AG04450 (cell line): Measurements from ENCODE around the gene NABP2. TPM values are rescaled to one million over a fixed set of nuclear protein-coding genes. Genes with fewer than 3 reads are reported as not detected.
A peak's percentile ranks its signal among the peaks of the same experiment; 100 is the strongest.

Source experiments
- CTCF ChIA-PET: fragments of 300-600, 350-600 bp; formaldehyde crosslinking; extraction: SDS; loops from one replicate; lab custom pipeline; 2022; ENCODE audit warnings: antibody characterized with exemption, inconsistent platforms; lab: Charles Lee
- POLR2A ChIA-PET: fragments of 350-600 bp; formaldehyde crosslinking; extraction: SDS; loops from one replicate; lab custom pipeline; 2021; ENCODE audit warnings: antibody characterized with exemption, inconsistent platforms; lab: Yijun Ruan, JAX
- DNase-seq: peaks from one replicate; pipeline ENCODE4 v3.0.0-alpha.2; 2011; ENCODE audit warnings: low read depth, low spot score
- H3K27ac ChIP-seq: one replicate; pipeline ENCODE4 v1.5.1; 2012; ENCODE audit warnings: low read depth, low read length, control low read depth
- H3K27me3 ChIP-seq: one replicate; pipeline ENCODE4 v1.6.0; 2012; ENCODE audit warnings: low read length; ENCODE audit not compliant: control insufficient read depth, insufficient read depth
- H3K4me3 ChIP-seq: 2 replicates; pipeline ENCODE4 v1.5.1; 2011; ENCODE audit warnings: mild to moderate bottlenecking, low read depth, low read length, control low read depth
- H3K9me3 ChIP-seq: 2 replicates; pipeline ENCODE4 v1.5.1; 2012; ENCODE audit warnings: low read length; ENCODE audit not compliant: control insufficient read depth, insufficient read depth
- polyA plus RNA-seq: library from polyadenylated mRNA; depleted of rRNA; stranded (reverse); fragments of >200 nt; gene quantifications from 2 replicates; pipeline ENCODE4 v1.2.3, GENCODE V29; 2011
- TF ChIP-seq, protein P1 (sequence below): IDR thresholded peaks from 2 replicates; pipeline ENCODE4 v1.5.1; 2011; ENCODE audit warnings: low read depth, low read length, control low read depth, inconsistent platforms

The NABP2 gene
- polyA plus RNA-seq, 1 experiment, result 52.5 TPM

GRCh38 chr12:56255671-56256070, 31.5 kb downstream of the NABP2 start:
- DNase-seq, result no peak
- no peaks in the 10 kb centered on the region for H3K27me3 ChIP-seq
- TF ChIP-seq, protein P1, sequence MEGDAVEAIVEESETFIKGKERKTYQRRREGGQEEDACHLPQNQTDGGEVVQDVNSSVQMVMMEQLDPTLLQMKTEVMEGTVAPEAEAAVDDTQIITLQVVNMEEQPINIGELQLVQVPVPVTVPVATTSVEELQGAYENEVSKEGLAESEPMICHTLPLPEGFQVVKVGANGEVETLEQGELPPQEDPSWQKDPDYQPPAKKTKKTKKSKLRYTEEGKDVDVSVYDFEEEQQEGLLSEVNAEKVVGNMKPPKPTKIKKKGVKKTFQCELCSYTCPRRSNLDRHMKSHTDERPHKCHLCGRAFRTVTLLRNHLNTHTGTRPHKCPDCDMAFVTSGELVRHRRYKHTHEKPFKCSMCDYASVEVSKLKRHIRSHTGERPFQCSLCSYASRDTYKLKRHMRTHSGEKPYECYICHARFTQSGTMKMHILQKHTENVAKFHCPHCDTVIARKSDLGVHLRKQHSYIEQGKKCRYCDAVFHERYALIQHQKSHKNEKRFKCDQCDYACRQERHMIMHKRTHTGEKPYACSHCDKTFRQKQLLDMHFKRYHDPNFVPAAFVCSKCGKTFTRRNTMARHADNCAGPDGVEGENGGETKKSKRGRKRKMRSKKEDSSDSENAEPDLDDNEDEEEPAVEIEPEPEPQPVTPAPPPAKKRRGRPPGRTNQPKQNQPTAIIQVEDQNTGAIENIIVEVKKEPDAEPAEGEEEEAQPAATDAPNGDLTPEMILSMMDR, result no peak
- no peak overlapping the region for H3K27ac ChIP-seq
- H3K4me3 ChIP-seq, result no peak overlapping the region
- H3K9me3 ChIP-seq, result no peaks in the 10 kb centered on the region; the same call in 1 of the 2 replicates
- ChIA-PET POLR2A (no interaction called here), CTCF (interaction anchor here (1.4 to 4.0 kb wide), 2 partner anchors 11 to 33 kb away, joined by 4 to 23 read pairs; partner anchors contain the start of gene COQ10A)

GRCh38 chr12:56256326-56256960, 32.3 kb downstream of the NABP2 start:
- no peaks in the 10 kb centered on the region for H3K27me3 ChIP-seq
- peak overlapping the region; percentile 31 for H3K27ac ChIP-seq
- H3K9me3 ChIP-seq, result no peaks in the 10 kb centered on the region; the same call in 1 of the 2 replicates
- H3K4me3 ChIP-seq, result peak overlapping the region; percentile 77
- ChIA-PET POLR2A (interaction anchor here (0.5 to 0.8 kb wide), 4 partner anchors 10 to 94 kb away, joined by 3 to 7 read pairs (median 4); partner anchors contain the start of gene COQ10A), CTCF (interaction anchor here (0.7 to 4.0 kb wide), 6 partner anchors 9 to 137 kb away, joined by 3 to 23 read pairs (median 4); partner anchors contain the start of genes COQ10A and SMARCC2)
- TF ChIP-seq, protein P1, result peak; percentile 22; the same call in 1 of the 2 replicates
- DNase-seq, result no peak

DNA sequence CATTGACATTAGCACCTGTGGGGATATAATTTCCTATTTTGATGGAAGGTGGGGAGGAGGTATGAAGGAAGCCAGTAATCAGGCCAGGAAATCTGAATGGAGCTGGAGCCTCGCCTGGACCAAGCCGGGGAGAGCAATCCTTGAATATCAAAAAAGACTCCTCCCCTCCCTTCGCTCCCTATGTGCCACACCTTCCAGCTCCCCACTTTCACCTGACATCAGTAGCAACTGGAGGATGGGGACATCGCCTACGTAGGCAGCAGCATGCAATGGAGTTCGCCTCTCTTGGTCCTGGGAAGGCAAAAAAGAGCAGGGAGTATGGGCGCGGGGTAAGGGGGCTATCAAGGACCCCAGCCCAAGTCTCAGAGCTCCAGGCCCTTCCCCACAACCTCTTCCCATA, 32.9 kb downstream of the NABP2 start:
- TF ChIP-seq, protein P1, result no peak
- DNase-seq, result no peak
- no peaks in the 10 kb centered on the region; the same call in 1 of the 2 replicates for H3K9me3 ChIP-seq
- no peaks in the 10 kb centered on the region for H3K27me3 ChIP-seq
- peak overlapping the region; percentile 31 for H3K27ac ChIP-seq
- peak overlapping the region; percentile 77 for H3K4me3 ChIP-seq
- ChIA-PET POLR2A (interaction anchor here (0.5 to 0.8 kb wide), 3 partner anchors 9 to 94 kb away, joined by 3 to 7 read pairs (median 3); partner anchors contain the start of gene COQ10A), CTCF (interaction anchor here (0.7 to 4.0 kb wide), 8 partner anchors 8 to 137 kb away, joined by 3 to 23 read pairs (median 4); partner anchors contain the start of genes COQ10A, RNF41 and SMARCC2)

DNA sequence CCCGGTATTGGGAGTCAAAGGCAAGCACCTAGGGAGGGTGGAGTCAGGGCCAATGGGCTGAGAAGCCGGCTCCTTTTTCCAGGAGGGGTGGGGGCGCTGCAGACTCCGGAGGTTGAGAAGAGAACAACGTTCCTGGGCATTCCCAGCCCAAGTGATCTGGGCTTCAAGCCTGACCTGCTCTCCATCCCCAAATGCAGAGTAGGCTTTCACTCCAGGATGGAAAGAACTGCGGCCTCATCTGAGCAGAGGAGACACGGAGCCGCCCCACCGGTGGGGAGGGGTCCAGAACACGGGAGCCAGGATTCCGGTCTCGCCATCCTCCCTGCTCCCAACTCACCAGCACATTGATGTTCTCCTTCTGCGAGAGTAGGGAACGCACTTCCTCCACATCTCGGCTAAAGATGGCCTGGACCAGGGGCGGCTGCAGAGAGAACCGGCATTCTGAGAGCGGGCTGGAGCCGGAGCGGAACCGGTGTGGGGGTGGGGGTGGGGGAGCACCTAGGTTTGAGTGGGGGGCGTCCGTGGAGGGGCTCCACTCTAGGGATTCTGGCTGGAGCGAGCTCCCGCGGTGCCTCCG, 33.4 kb downstream of the NABP2 start:
- TF ChIP-seq, protein P1, result no peak
- Histone ChIP-seq H3K27ac (no peak overlapping the region), H3K27me3 (no peaks in the 10 kb centered on the region), H3K9me3 (no peaks in the 10 kb centered on the region; the same call in 1 of the 2 replicates), H3K4me3 (peak overlapping the region; percentile 77)
- POLR2A ChIA-PET, result interaction anchor here (0.8 to 1.8 kb wide), 4 partner anchors 9 to 266 kb away, joined by 3 to 14 read pairs (median 4); partner anchors contain the start of genes COQ10A and RNF41
- DNase-seq, result no peak
- CTCF ChIA-PET, result interaction anchor here (0.5 to 4.0 kb wide), 13 partner anchors 8 to 203 kb away, joined by 3 to 23 read pairs (median 4); partner anchors contain the start of genes COQ10A, ESYT1, RNF41 and SMARCC2
